ENCODE results near the gene RAB31. TPM values are rescaled to one million over a fixed set of nuclear protein-coding genes. Genes with fewer than 3 reads are reported as not detected.

RAB31 gene
- total and polyA plus RNA-seq, 11 donors = 3.2 to 67.7 (median 12.8) TPM

- peak overlapping the region in 4 of 12 donors; percentile 13 to 79 (median 48) for H3K27ac ChIP-seq
- no peak for DNase-seq
- H3K27me3 ChIP-seq = no peaks in the 10 kb centered on the region
- 83 to 89% (median 87%) methylated on average over 5 to 6 of the region's 6 CpGs for WGBS, 4 donors
- no peaks in the 10 kb centered on the region for H3K36me3 ChIP-seq
- no peak overlapping the region for H3K4me3 ChIP-seq
- intact Hi-C loops (cut with DNase I) = no loop called here
- no peak for TF ChIP-seq CTCF (IDR thresholded peaks at IDR 0.05)
- TF ChIP-seq POLR2A (IDR thresholded peaks at IDR 0.05) = no peak
- H3K4me1 ChIP-seq = peaks cover 0 to 51% (median 13%) of the 10 kb centered on the region in 12 donors
- no peaks in the 10 kb centered on the region for H3K9me3 ChIP-seq
- ATAC-seq = peak in 2 of 4 donors; percentile 29 to 36
Observed at GRCh38 chr18:9741406-9741792, 33.3 kb downstream of the RAB31 start.

- WGBS, 4 donors = 52 to 63% (median 63%) methylated on average over 18 to 20 of the region's 20 CpGs
- peak in 4 of 5 donors; percentile 28 to 75 (median 60) for DNase-seq
- TF ChIP-seq CTCF (IDR thresholded peaks at IDR 0.05) (no peak), POLR2A (IDR thresholded peaks at IDR 0.05) (no peak)
- peaks cover 0 to 51% (median 13%) of the 10 kb centered on the region in 12 donors for H3K4me1 ChIP-seq
- peak overlapping the region in 6 of 12 donors; percentile 1 to 23 (median 12) for H3K4me3 ChIP-seq
- no peaks in the 10 kb centered on the region for H3K9me3 ChIP-seq
- intact Hi-C loops (cut with DNase I) = no loop called here
- peak in 3 of 4 donors; percentile 69 to 81 (median 77) for ATAC-seq
- no peaks in the 10 kb centered on the region for H3K27me3 ChIP-seq
- peak overlapping the region in 10 of 12 donors; percentile 21 to 79 (median 41) for H3K27ac ChIP-seq
- H3K36me3 ChIP-seq = no peaks in the 10 kb centered on the region
Observed at GRCh38 chr18:9741793-9742523, 33.9 kb downstream of the RAB31 start.

GRCh38 chr18:9742524-9743131, 34.5 kb downstream of the RAB31 start:
- Histone ChIP-seq H3K36me3 (no peaks in the 10 kb centered on the region), H3K27ac (peak overlapping the region in 10 of 12 donors; percentile 22 to 79 (median 41)), H3K4me3 (peak overlapping the region in 7 of 12 donors; percentile 1 to 23 (median 17)), H3K27me3 (no peaks in the 10 kb centered on the region), H3K4me1 (peaks cover 0 to 51% (median 13%) of the 10 kb centered on the region in 12 donors), H3K9me3 (no peaks in the 10 kb centered on the region)
- intact Hi-C loops (cut with DNase I) = no loop called here
- TF ChIP-seq POLR2A (IDR thresholded peaks at IDR 0.05) (no peak), CTCF (IDR thresholded peaks at IDR 0.05) (no peak)
- ATAC-seq (peak; percentile 56 to 62 (median 59)), DNase-seq (no peak)
- WGBS, 4 donors = 41 to 47% (median 44%) methylated on average over 8 of the region's 8 CpGs
